NCI-H1105 treated with DMSO at 0.1 percent for 48 hours (cell line): Measurements from ENCODE around the gene LRP2BP.
"Not testable (repeated sequence)": the region's sequence is repeated elsewhere in the genome, so short reads cannot be mapped to it uniquely, and the experiment has no call there.

Experiments used
- DNase-seq: peaks from one replicate; lab custom pipeline; 2025; lab: John Stamatoyannopoulos, UW

The LRP2BP gene

GRCh38 chr4:185361872-185362271 is 33.9 kb downstream of the LRP2BP start:
- DNase-seq, result no peak

- DNase-seq, result no peak
These were observed 35.8 kb downstream of the LRP2BP start for GRCh38 chr4:185359767-185360446.

DNA sequence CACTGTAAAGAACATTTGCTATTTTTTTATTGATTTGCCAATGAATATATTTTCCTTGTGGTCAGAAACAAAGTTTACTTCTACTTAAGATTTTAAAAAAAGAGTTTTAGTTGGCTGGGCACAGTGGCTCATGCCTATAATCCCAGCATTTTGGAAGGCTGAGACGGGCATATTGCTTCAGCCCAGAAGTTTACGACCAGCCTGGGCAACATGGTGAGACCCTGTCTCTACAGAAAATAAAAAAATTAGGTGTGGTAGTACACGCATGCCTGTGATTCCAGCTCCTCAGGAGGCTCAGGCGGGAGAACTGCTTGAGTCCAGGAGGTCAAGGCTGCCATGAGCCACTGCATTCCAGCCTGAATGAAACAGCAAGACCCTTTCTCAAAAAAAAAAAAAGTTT is 36.8 kb downstream of the LRP2BP start:
- no peak for DNase-seq

GRCh38 chr4:185358514-185358913 is 37.2 kb downstream of the LRP2BP start:
- no peak for DNase-seq

DNA sequence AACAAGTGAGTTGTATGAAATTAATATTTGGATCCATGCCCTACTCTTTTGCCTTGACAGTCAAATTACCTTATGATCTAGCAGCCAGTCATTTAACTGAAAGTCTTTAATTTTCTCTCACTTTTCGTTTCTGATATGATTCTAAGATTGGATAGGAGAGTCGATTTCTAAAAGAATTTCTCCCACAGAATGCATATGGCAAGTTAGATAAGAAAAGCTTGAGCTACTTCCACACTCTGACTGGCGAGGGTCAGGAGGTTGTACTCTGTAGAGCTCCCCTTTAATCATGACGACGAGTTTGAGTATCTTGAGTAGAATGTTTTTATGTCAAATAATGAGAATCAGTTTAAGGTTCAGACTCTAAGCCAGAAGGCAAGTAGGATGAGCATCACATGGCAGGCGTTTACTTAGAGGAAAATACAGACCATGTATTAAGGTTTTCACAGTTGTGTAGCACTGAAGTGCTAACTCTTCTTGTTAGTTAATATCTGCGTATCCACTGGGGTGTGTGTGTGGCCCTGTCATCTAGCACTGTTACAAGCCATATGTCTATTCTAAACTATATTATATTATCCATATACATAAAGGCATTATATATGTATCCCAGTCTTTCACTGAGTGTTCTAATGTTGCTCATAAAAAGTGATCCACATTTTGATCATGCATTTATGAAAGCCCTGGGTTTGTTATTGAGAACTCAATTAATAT is 37.8 kb downstream of the LRP2BP start:
- DNase-seq, result no peak

DNA sequence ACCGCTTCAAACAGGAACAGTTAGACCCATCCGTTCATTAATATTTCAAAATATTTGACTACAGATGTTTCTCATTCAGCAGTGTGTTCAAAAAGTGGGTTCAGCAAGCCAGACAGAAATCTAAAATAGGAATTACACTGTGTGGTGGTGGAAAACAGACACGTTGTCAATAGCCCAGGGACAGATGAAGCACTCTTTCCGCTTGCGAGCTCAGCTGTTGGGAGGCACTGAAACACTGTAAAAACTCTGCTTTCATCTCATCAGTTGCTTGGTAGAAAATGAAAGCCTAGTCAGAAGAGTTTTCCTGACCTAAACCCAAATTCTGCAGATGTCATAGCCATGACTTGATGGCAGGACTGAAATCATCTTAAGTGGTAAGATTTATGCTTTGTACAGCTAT is 38.5 kb downstream of the LRP2BP start:
- DNase-seq, result no peak

- DNase-seq, result no peak
These were observed 43.0 kb downstream of the LRP2BP start for GRCh38 chr4:185352741-185353140.

GRCh38 chr4:185352202-185352601 is 43.5 kb downstream of the LRP2BP start:
- DNase-seq, result no peak

DNA sequence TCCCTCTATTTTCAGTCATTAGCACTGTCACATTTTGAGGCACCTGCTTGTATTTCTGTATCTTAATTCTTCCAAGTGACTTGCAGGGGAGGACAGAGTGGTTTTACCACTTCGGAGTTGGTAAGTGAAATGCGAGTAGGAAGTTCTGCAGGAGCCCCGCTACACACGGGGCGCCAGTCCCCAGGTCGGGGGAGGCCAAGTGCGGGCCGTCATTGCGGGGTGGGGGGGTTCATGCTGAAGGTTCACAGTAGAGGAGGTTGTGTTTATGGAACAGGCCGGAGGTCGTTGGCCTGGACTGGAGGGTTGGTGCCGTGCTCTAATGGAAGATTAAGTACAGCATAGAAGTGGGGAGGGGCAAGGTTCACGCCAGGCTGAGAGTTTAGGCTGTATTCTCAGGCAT is 44.0 kb downstream of the LRP2BP start:
- DNase-seq, result no peak

DNA sequence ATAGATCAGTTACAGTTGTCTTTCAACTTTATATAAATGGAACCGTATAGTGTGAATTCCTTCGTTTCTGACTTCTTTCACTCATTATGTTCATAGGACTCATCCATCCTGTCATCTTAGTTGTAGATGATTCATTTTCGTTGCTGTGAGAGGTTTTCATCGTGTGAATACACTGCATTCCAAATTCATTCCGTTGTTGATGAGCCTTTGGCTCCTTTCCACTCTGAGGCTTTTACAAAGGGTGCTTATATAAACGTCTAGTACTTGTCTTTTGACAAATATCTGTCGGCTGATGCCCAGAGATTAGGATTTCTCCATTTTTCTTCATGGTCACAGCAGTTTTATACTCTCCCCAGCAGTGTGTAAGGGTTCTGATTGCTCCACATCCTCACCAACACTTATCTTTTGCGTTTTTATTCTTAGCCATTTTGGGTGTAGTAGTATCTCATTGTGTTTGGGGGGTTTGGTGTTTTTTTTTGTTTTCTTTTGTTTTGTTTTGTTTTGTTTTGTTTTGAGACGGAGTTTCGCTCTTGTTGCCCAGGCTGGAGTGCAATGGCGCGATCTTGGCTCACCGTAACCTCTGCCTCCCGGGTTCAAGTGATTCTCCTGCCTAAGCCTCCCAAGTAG is 48.6 kb downstream of the LRP2BP start:
- DNase-seq, result no peak

GRCh38 chr4:185344743-185345538 is 50.8 kb downstream of the LRP2BP start:
- DNase-seq, result no peak

DNA sequence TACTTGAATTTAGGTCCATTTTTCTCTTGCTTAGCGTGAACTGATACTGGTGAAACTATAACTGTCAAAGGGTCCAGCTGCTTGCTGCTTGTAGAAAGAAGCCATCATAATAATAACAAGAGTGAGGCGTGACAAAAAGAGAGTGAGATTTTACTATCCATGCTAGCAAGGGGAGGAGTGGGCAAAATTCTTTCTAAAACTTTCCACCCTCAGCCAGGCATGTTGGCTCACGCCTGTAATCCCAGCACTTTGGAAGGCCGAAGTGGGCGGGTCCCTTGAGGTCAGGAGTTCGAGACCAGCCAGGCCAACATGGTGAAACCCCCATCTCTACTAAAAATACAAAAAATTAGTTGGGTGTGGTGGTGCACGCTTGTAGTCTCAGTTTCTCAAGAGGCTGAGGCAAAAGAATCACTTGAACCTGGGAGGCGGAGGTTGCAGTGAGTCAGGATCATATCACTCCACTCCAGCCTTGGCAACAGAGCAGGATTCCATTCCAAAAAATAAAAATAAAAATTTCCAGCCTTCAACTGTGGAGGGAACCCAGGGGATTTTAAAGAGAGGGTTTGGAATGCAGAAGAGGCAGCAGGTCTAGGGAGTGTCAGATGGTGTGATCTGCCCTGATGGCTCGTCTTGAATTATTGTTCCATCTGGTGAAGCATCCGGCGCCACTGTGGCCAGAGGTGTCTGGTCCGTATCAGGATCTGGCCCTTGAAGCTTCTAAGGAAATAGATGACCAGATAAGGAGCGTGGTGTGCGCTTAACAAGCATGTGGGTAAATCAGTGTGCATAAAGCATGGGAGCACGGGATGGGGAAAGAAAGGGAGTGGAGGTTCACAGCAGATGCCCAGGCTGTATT is 51.8 kb downstream of the LRP2BP start:
- DNase-seq, result no peak

GRCh38 chr4:185341841-185342240 is 53.9 kb downstream of the LRP2BP start:
- no peak for DNase-seq

- no peak for DNase-seq
These were observed 54.3 kb downstream of the LRP2BP start for GRCh38 chr4:185341377-185341776.

- no peak for DNase-seq
These were observed 55.8 kb downstream of the LRP2BP start for GRCh38 chr4:185339941-185340340.

GRCh38 chr4:185335579-185335978 is 60.1 kb downstream of the LRP2BP start:
- DNase-seq, result no peak

GRCh38 chr4:185334326-185334725 is 61.4 kb downstream of the LRP2BP start:
- no peak for DNase-seq

- DNase-seq, result no peak
These were observed 62.9 kb downstream of the LRP2BP start for GRCh38 chr4:185332575-185333464.

GRCh38 chr4:185329879-185330510 is 65.7 kb downstream of the LRP2BP start:
- DNase-seq, result not testable (repeated sequence)

DNA sequence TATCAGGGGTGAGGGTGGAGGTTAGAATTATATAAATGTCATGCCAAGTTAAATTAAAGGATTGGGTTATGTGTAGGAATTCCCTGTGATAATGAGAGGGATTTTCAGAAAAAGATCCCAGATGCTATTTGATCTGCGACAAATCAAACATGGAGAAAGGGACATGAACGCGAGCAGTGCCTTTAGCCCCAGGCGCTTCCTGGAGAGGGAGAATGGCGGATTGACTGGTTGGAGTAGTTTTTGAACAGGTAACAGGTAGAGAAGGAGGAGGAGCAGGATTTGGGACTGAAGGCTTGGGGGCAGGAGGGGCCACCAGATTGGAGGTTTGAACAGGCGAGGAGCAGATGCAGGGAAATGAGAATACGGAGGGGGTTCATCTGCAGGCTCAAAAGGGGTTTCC is 67.1 kb downstream of the LRP2BP start:
- no peak for DNase-seq
